IMR-90 (cell line): ENCODE results near the gene ZNF485. TPM values are rescaled to one million over a fixed set of nuclear protein-coding genes. Genes with fewer than 3 reads are reported as not detected.

Experiments used
- ATAC-seq: fragments of 200-7000 bp; cut with Tn5 transposase; 2 replicates; pipeline ENCODE4 v1.9.1; 2020; ENCODE audit warnings: low read depth, mild to moderate bottlenecking, moderate library complexity
- BruUV-seq: library from RNA; stranded (reverse); fragments of 400-500 nt; replicated peaks from 2 replicates; lab custom pipeline; 2021; lab: Mats Ljungman, UMichigan
- CTCF ChIA-PET: fragments of 300-600 bp; formaldehyde crosslinking; extraction: SDS; loops from one replicate; lab custom pipeline; 2021; ENCODE audit warnings: antibody characterized with exemption; lab: Yijun Ruan, JAX
- POLR2A ChIA-PET: fragments of 300-600 bp; sonication (Branson Sonifier 250); formaldehyde crosslinking; loops from one replicate; lab custom pipeline; 2022; ENCODE audit warnings: antibody characterized with exemption; ENCODE audit not compliant: unreplicated experiment; lab: Charles Lee
- DNase-seq: peaks from one replicate; pipeline ENCODE4 v3.0.0; 2013
- H2AFZ ChIP-seq: replicated peaks from 2 replicates; pipeline ENCODE3; 2013; ENCODE audit warnings: low read length, mild to moderate bottlenecking; ENCODE audit not compliant: poor library complexity
- H2AK5ac ChIP-seq: 2 replicates; pipeline ENCODE4 v1.6.1; 2013; ENCODE audit warnings: low read depth, low read length, inconsistent platforms
- H2AK9ac ChIP-seq: replicated peaks from 2 replicates; pipeline ENCODE3; 2013; ENCODE audit warnings: mild to moderate bottlenecking, low read depth, low read length, moderate library complexity; ENCODE audit not compliant: poor library complexity
- H2BK120ac ChIP-seq: 2 replicates; pipeline ENCODE4 v1.6.1; 2013; ENCODE audit warnings: low read depth, low read length, inconsistent platforms
- H2BK15ac ChIP-seq: 3 replicates; pipeline ENCODE4 v1.6.1; 2013; ENCODE audit warnings: low read depth, low read length, inconsistent platforms
- H2BK20ac ChIP-seq: 2 replicates; pipeline ENCODE4 v1.6.1; 2013; ENCODE audit warnings: low read depth, mild to moderate bottlenecking, inconsistent platforms, low read length, moderate library complexity
- H2BK5ac ChIP-seq: 2 replicates; pipeline ENCODE4 v1.6.1; 2013; ENCODE audit warnings: mild to moderate bottlenecking, low read depth, low read length, inconsistent platforms; ENCODE audit not compliant: poor library complexity, severe bottlenecking
- H3K14ac ChIP-seq: replicated peaks from 2 replicates; pipeline ENCODE4 v1.6.1; 2013; ENCODE audit warnings: low read depth, low read length, inconsistent platforms
- H3K18ac ChIP-seq: 2 replicates; pipeline ENCODE4 v1.6.1; 2013; ENCODE audit warnings: low read depth, low read length, control low read depth
- H3K23ac ChIP-seq: 2 replicates; pipeline ENCODE4 v1.6.1; 2013; ENCODE audit warnings: low read depth, low read length, inconsistent platforms
- H3K27ac ChIP-seq: 2 replicates; pipeline ENCODE4 v1.5.1; 2013; ENCODE audit warnings: mild to moderate bottlenecking, control low read depth, low read length; ENCODE audit not compliant: insufficient read depth
- H3K27me3 ChIP-seq: 2 replicates; pipeline ENCODE4 v1.6.1; 2013; ENCODE audit warnings: low read length; ENCODE audit not compliant: control insufficient read depth, insufficient read depth
- H3K36me3 ChIP-seq: 2 replicates; pipeline ENCODE4 v1.6.1; 2013; ENCODE audit warnings: low read length, mixed read lengths; ENCODE audit not compliant: control insufficient read depth, insufficient read depth
- H3K4ac ChIP-seq: 2 replicates; pipeline ENCODE4 v1.6.1; 2013; ENCODE audit warnings: low read depth, low read length, inconsistent platforms
- H3K4me1 ChIP-seq: 2 replicates; pipeline ENCODE4 v1.6.1; 2013; ENCODE audit warnings: low read length, mixed read lengths; ENCODE audit not compliant: control insufficient read depth, insufficient read depth
- H3K4me2 ChIP-seq: 2 replicates; pipeline ENCODE4 v1.6.1; 2013; ENCODE audit warnings: low read depth, mild to moderate bottlenecking, control low read depth, low read length, moderate library complexity
- H3K4me3 ChIP-seq: 2 replicates; pipeline ENCODE4 v1.5.1; 2013; ENCODE audit warnings: low read depth, mild to moderate bottlenecking, control low read depth, low read length, moderate library complexity; ENCODE audit not compliant: insufficient read depth
- H3K56ac ChIP-seq: 2 replicates; pipeline ENCODE4 v1.6.1; 2013; ENCODE audit warnings: low read length, inconsistent platforms; ENCODE audit not compliant: insufficient read depth; ENCODE audit errors: extremely low read depth
- H3K79me1 ChIP-seq, 2 experiments: 2 replicates each; pipeline ENCODE4 v1.6.1; 2013; ENCODE audit warnings: low read length in 2 of 2, inconsistent platforms in 1 of 2, low read depth in 1 of 2
- H3K9ac ChIP-seq: 2 replicates; pipeline ENCODE4 v1.6.1; 2013; ENCODE audit warnings: low read depth, low read length, control low read depth
- H3K9me1 ChIP-seq: 2 replicates; pipeline ENCODE4 v1.6.1; 2013; ENCODE audit warnings: low read length, inconsistent platforms; ENCODE audit not compliant: insufficient read depth
- H3K9me3 ChIP-seq: 2 replicates; pipeline ENCODE4 v1.6.1; 2013; ENCODE audit warnings: low read length; ENCODE audit not compliant: control insufficient read depth, insufficient read depth
- H4K20me1 ChIP-seq: 2 replicates; pipeline ENCODE4 v1.6.1; 2013; ENCODE audit warnings: low read length, inconsistent platforms; ENCODE audit not compliant: insufficient read depth
- H4K5ac ChIP-seq: 2 replicates; pipeline ENCODE4 v1.6.1; 2013; ENCODE audit warnings: mild to moderate bottlenecking, low read depth, low read length, control low read depth
- H4K8ac ChIP-seq, 2 experiments: 2 replicates each; pipeline ENCODE4 v1.6.1; 2013; ENCODE audit warnings: low read depth in 2 of 2, low read length in 2 of 2, control low read depth in 1 of 2, inconsistent platforms in 1 of 2
- H4K91ac ChIP-seq: 2 replicates; pipeline ENCODE4 v1.6.1; 2013; ENCODE audit warnings: low read depth, low read length, inconsistent platforms; ENCODE audit not compliant: insufficient read depth
- MAFK ChIP-seq: IDR thresholded peaks from 2 replicates; pipeline ENCODE4 v1.6.1; 2012; ENCODE audit warnings: low read depth, low read length, improper control_type of control experiment
- MAZ ChIP-seq: IDR thresholded peaks from 2 replicates; pipeline ENCODE4 v1.6.1; 2012; ENCODE audit warnings: low read depth, mild to moderate bottlenecking, low read length, improper control_type of control experiment, moderate library complexity, borderline replicate concordance
- MXI1 ChIP-seq: IDR thresholded peaks from 2 replicates; pipeline ENCODE4 v1.6.1; 2012; ENCODE audit warnings: low read depth, mild to moderate bottlenecking, low read length, moderate library complexity, borderline replicate concordance
- RAD21 ChIP-seq: IDR thresholded peaks from 2 replicates; pipeline ENCODE4 v1.6.1; 2012; ENCODE audit warnings: low read length, improper control_type of control experiment
- RCOR1 ChIP-seq: IDR thresholded peaks from 2 replicates; pipeline ENCODE4 v1.6.1; 2012; ENCODE audit warnings: mild to moderate bottlenecking, low read length, improper control_type of control experiment; ENCODE audit not compliant: insufficient replicate concordance
- RFX5 ChIP-seq: IDR thresholded peaks from 2 replicates; pipeline ENCODE4 v1.8.0; 2012; ENCODE audit warnings: low read depth, mild to moderate bottlenecking, low read length, moderate library complexity
- WGBS, 2 experiments: methylation state at CpG; one replicate each; pipeline versions ENCODE4 v1.1.5 to v1.1.7; 2013; ENCODE audit warnings: missing lambda C conversion rate in 2 of 2; ENCODE audit not compliant: insufficient read length in 1 of 2; ENCODE audit errors: extremely low coverage in 2 of 2; 5-methylcytosine and 5-hydroxymethylcytosine counted together
- dilution Hi-C: fragments of 300-500 bp; cut with HindIII; formaldehyde crosslinking; loops from one replicate; pipeline ENCODE4 v1.14.3; 2018; ENCODE audit warnings: low sequenced_read_pairs; ENCODE audit not compliant: unreplicated experiment
- in situ Hi-C: fragments of 300-500 bp; cut with MboI; formaldehyde crosslinking; loops from 3 replicates; pipeline ENCODE4 v1.14.3; 2019; ENCODE audit warnings: low sequenced_read_pairs, inconsistent platforms, mixed read lengths
- intact Hi-C: fragments of 100-400 bp; cut with micrococcal nuclease; formaldehyde crosslinking; loops from 2 replicates; pipeline ENCODE4 v1.10.0; 2022
- polyA plus RNA-seq, 3 experiments: library from polyadenylated mRNA; depleted of rRNA; stranded (reverse); fragments of >200 nt; gene quantifications; 2 replicates each; pipeline ENCODE4 v1.2.3, GENCODE V29; 2012; ENCODE audit warnings: low replicate concordance in 1 of 3
- total RNA-seq: library from RNA; depleted of rRNA; stranded (reverse); fragments of >200 nt; gene quantifications from 2 replicates; pipeline ENCODE4 v1.2.3, GENCODE V29; 2012
- TF ChIP-seq, protein P1 (sequence below): fragments of 150-350 bp; IDR thresholded peaks from 2 replicates; pipeline ENCODE4 v1.6.1; 2016; ENCODE audit warnings: low read depth, mild to moderate bottlenecking, low read length, moderate library complexity, borderline replicate concordance
- TF ChIP-seq, protein P2 (sequence below): conservative IDR thresholded peaks from 2 replicates; pipeline ENCODE4 v1.5.1; 2012; ENCODE audit warnings: mild to moderate bottlenecking, low read depth, low read length, improper control_type of control experiment

ZNF485 gene
- total and polyA plus RNA-seq, 2 of the 4 experiments (the other 2 are of a cell fraction) = 1.0 to 2.2 TPM

DNA sequence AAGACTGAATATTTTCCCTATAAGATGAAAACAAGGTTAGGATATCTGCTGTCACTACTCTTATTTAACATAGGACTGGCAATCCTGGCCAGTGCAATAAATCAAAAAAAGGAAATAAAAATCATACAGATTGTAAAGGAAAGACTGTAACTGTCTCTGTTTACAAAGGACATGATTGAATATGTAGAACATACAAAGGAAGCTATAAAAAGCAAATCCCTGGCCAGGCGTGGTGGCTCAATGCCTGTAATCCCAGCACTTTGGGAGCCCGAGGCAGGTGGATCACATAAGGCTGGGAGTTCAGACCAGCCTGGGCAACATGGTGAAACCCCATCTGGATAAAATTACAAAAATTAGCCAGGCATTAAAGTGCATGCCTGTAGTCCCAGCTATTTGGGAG lies 15.8 kb downstream of the ZNF485 start:
- dilution Hi-C loops = no loop called here

More for the DNA sequence above, 15.8 kb downstream of the ZNF485 start:
- no peak overlapping the region for H3K4me2 ChIP-seq
- no peak for DNase-seq
- ChIA-PET POLR2A (no interaction called here), CTCF (no interaction called here)
- H3K4me3 ChIP-seq = no peak overlapping the region
- in situ Hi-C loops (no loop called here), intact Hi-C loops (no loop called here)
- no peak for ATAC-seq
- H3K9me3 ChIP-seq = peaks cover 12% of the 10 kb centered on the region
- H2AK5ac ChIP-seq = no peak overlapping the region
- no peak overlapping the region for H2AK9ac ChIP-seq
- no CpG with 5 or more reads among the region's 2 CpGs for WGBS, 2 experiments
- H3K27ac ChIP-seq = no peak overlapping the region
- H4K5ac ChIP-seq = no peak overlapping the region
- no peaks in the 10 kb centered on the region for H3K4me1 ChIP-seq
- H3K9ac ChIP-seq = no peak overlapping the region
- H3K4ac ChIP-seq = no peak overlapping the region
- H3K79me1 ChIP-seq = no peaks in the 10 kb centered on the region
- H3K18ac ChIP-seq = no peak overlapping the region
- no TSS peak for BruUV-seq
- H2BK20ac ChIP-seq = no peak overlapping the region
- H3K56ac ChIP-seq = no peak overlapping the region
- no peaks in the 10 kb centered on the region for H3K27me3 ChIP-seq
- H3K23ac ChIP-seq = no peak overlapping the region
- H3K36me3 ChIP-seq = no peaks in the 10 kb centered on the region
- no peak overlapping the region for H2BK5ac ChIP-seq
- H4K91ac ChIP-seq = no peak overlapping the region
- H2BK15ac ChIP-seq = no peak overlapping the region
- H3K9me1 ChIP-seq = no peaks in the 10 kb centered on the region
- TF ChIP-seq MAFK (no peak), MXI1 (no peak), RAD21 (no peak), RFX5 (no peak), RCOR1 (no peak), MAZ (no peak)
- TF ChIP-seq, protein P1, sequence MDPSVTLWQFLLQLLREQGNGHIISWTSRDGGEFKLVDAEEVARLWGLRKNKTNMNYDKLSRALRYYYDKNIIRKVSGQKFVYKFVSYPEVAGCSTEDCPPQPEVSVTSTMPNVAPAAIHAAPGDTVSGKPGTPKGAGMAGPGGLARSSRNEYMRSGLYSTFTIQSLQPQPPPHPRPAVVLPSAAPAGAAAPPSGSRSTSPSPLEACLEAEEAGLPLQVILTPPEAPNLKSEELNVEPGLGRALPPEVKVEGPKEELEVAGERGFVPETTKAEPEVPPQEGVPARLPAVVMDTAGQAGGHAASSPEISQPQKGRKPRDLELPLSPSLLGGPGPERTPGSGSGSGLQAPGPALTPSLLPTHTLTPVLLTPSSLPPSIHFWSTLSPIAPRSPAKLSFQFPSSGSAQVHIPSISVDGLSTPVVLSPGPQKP = no peak
- TF ChIP-seq, protein P2, sequence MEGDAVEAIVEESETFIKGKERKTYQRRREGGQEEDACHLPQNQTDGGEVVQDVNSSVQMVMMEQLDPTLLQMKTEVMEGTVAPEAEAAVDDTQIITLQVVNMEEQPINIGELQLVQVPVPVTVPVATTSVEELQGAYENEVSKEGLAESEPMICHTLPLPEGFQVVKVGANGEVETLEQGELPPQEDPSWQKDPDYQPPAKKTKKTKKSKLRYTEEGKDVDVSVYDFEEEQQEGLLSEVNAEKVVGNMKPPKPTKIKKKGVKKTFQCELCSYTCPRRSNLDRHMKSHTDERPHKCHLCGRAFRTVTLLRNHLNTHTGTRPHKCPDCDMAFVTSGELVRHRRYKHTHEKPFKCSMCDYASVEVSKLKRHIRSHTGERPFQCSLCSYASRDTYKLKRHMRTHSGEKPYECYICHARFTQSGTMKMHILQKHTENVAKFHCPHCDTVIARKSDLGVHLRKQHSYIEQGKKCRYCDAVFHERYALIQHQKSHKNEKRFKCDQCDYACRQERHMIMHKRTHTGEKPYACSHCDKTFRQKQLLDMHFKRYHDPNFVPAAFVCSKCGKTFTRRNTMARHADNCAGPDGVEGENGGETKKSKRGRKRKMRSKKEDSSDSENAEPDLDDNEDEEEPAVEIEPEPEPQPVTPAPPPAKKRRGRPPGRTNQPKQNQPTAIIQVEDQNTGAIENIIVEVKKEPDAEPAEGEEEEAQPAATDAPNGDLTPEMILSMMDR = no peak
- no peaks in the 10 kb centered on the region for H4K20me1 ChIP-seq
- no peak overlapping the region for H2BK120ac ChIP-seq
- no peak overlapping the region for H3K14ac ChIP-seq
- no peak overlapping the region for H2AFZ ChIP-seq
- H4K8ac ChIP-seq = no peak overlapping the region
